ENCODE measurements around the gene DISP3.

DNA sequence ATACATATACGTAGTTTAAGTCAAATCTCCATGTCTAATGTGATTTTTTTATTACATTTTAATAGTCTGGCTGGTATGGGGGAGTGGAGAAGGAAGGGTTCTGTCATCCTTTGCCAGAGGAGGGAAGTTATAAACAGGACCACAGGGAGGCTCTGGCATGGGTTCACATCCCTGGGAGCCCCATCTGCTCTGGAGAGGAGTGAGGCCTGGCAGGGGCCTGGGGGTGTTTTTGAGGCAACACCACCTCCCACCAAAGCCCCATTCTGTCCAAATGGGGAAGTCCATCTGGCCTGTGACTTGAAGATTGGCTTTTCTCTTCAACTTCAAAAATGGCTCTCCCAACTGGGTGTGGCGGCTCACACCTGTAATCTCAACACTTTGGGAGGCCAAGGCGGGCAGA, 15.8 kb downstream of the DISP3 start:
- TF ChIP-seq, protein P1, sequence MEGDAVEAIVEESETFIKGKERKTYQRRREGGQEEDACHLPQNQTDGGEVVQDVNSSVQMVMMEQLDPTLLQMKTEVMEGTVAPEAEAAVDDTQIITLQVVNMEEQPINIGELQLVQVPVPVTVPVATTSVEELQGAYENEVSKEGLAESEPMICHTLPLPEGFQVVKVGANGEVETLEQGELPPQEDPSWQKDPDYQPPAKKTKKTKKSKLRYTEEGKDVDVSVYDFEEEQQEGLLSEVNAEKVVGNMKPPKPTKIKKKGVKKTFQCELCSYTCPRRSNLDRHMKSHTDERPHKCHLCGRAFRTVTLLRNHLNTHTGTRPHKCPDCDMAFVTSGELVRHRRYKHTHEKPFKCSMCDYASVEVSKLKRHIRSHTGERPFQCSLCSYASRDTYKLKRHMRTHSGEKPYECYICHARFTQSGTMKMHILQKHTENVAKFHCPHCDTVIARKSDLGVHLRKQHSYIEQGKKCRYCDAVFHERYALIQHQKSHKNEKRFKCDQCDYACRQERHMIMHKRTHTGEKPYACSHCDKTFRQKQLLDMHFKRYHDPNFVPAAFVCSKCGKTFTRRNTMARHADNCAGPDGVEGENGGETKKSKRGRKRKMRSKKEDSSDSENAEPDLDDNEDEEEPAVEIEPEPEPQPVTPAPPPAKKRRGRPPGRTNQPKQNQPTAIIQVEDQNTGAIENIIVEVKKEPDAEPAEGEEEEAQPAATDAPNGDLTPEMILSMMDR (optimal IDR thresholded peaks at IDR 0.05 in 1 of 3, IDR thresholded peaks at IDR 0.05 in 1 of 3, conservative IDR thresholded peaks at IDR 0.05 in 1 of 3; ENCODE audit: extremely low read depth in 1 of 3, insufficient read depth in 2 of 3, low read length in 3 of 3) = no peak
- no peak for TF ChIP-seq EZH2 (IDR thresholded peaks at IDR 0.05; ENCODE audit: low read length)
